Peyer's patch (tissue), 4 donors: ENCODE results near the gene FAM185A.
"Not testable (repeated sequence)": the region's sequence is repeated elsewhere in the genome, so short reads cannot be mapped to it uniquely, and the experiment has no call there.

ENCODE experiments used
- CTCF ChIP-seq, 6 experiments: fragments of 450-650 bp in 4 of 6; fragments of 200-600 bp in 2 of 6; sonication (generic) in 1 of 6; IDR thresholded peaks; one replicate each; pipeline ENCODE4 v1.5.1; 2017 to 2019; ENCODE audit warnings: antibody characterized with exemption in 6 of 6, mild to moderate bottlenecking in 3 of 6, moderate library complexity in 1 of 6
- POLR2A ChIP-seq, 2 donors: fragments of 450-650 bp; IDR thresholded peaks; one replicate each; pipeline ENCODE4 v1.5.1; 2017; ENCODE audit warnings: antibody characterized with exemption in 2 of 2, mild to moderate bottlenecking in 2 of 2, moderate library complexity in 2 of 2

GRCh38 chr7:102718491-102718890, 30.3 kb upstream of the FAM185A start:
- not testable (repeated sequence) for TF ChIP-seq CTCF, POLR2A (IDR thresholded peaks at IDR 0.05)
